Hepatocyte (in vitro differentiated cells): ENCODE results near the gene AAMDC. TPM values are rescaled to one million over a fixed set of nuclear protein-coding genes. Genes with fewer than 3 reads are reported as not detected.

Experiments
- DNase-seq: peaks from one replicate; pipeline ENCODE4 v3.0.0-alpha.2; 2016; ENCODE audit warnings: low spot score
- H2AFZ ChIP-seq: fragments of 200-600 bp; sonication (generic); 2 replicates; pipeline ENCODE4 v1.6.0; 2016; ENCODE audit warnings: antibody characterized with exemption, mild to moderate bottlenecking
- H3K27ac ChIP-seq: fragments of 200-600 bp; sonication (generic); 2 replicates; pipeline ENCODE4 v1.5.1; 2016; ENCODE audit warnings: mild to moderate bottlenecking
- H3K27me3 ChIP-seq: fragments of 200-600 bp; sonication (generic); 2 replicates; pipeline ENCODE4 v1.6.1; 2016
- H3K36me3 ChIP-seq: fragments of 200-600 bp; sonication (generic); replicated peaks from 2 replicates; pipeline ENCODE4 v1.5.1; 2016; ENCODE audit warnings: low read depth; ENCODE audit not compliant: insufficient read depth
- H3K4me1 ChIP-seq: fragments of 200-600 bp; sonication (generic); 2 replicates; pipeline ENCODE4 v1.5.1; 2016; ENCODE audit warnings: mild to moderate bottlenecking, moderate library complexity; ENCODE audit not compliant: insufficient read depth
- H3K4me2 ChIP-seq: fragments of 200-600 bp; sonication (generic); 2 replicates; pipeline ENCODE4 v1.6.0; 2016
- H3K4me3 ChIP-seq: fragments of 200-600 bp; sonication (generic); 2 replicates; pipeline ENCODE4 v1.5.1; 2016; ENCODE audit warnings: mild to moderate bottlenecking
- H3K79me2 ChIP-seq: fragments of 200-600 bp; sonication (generic); 2 replicates; pipeline ENCODE4 v1.6.0; 2017; ENCODE audit warnings: mild to moderate bottlenecking
- H3K9me2 ChIP-seq: fragments of 200-600 bp; sonication (generic); replicated peaks from 2 replicates; pipeline ENCODE4 v1.6.0; 2017; ENCODE audit warnings: mild to moderate bottlenecking; ENCODE audit not compliant: insufficient read depth
- H3K9me3 ChIP-seq: fragments of 200-600 bp; sonication (generic); 2 replicates; pipeline ENCODE4 v1.5.1; 2016; ENCODE audit warnings: low read depth, mild to moderate bottlenecking
- H4K20me1 ChIP-seq: fragments of 200-600 bp; sonication (generic); 2 replicates; pipeline ENCODE4 v1.6.0; 2016; ENCODE audit warnings: mild to moderate bottlenecking; ENCODE audit not compliant: insufficient read depth, poor library complexity, severe bottlenecking
- CTCF ChIP-seq: fragments of 200-600 bp; sonication (generic); IDR thresholded peaks from 2 replicates; pipeline ENCODE4 v1.5.1; 2016; ENCODE audit warnings: antibody characterized with exemption, mild to moderate bottlenecking; ENCODE audit not compliant: poor library complexity
- EZH2 ChIP-seq: fragments of 200-600 bp; sonication (generic); IDR thresholded peaks from 2 replicates; pipeline ENCODE4 v1.6.1; 2016; ENCODE audit warnings: antibody characterized with exemption, mild to moderate bottlenecking, borderline replicate concordance
- EZH2phosphoT487 ChIP-seq: fragments of 200-600 bp; sonication (generic); IDR thresholded peaks from one replicate; pipeline ENCODE4 v1.6.1; 2018; ENCODE audit warnings: antibody characterized with exemption, mild to moderate bottlenecking, low read depth, moderate library complexity; ENCODE audit not compliant: unreplicated experiment, severe bottlenecking
- WGBS: methylation state at CpG from one replicate; pipeline ENCODE4 v1.1.6; 2016; ENCODE audit warnings: low lambda C conversion rate; ENCODE audit errors: missing lambda C conversion rate; 5-methylcytosine and 5-hydroxymethylcytosine counted together
- polyA plus RNA-seq: library from polyadenylated mRNA; unstranded; fragments of >200 nt; fragmentation: Nextera tagmentation; extraction: Ambion mirVana; gene quantifications from 2 replicates; pipeline ENCODE4 v1.2.1, GENCODE V29; 2016
- total RNA-seq: library from RNA; depleted of rRNA; stranded (reverse); fragments of >200 nt; gene quantifications from 2 replicates; pipeline ENCODE4 v1.2.3, GENCODE V29; 2014

Gene AAMDC
- total RNA-seq (20.3 and 22.0 TPM in 2 replicates), polyA plus RNA-seq (77.2 and 78.0 TPM in 2 replicates)

- peak; percentile 100 for DNase-seq
- Histone ChIP-seq H3K27ac (peak within 1 kb of the TSS; percentile 97), H3K36me3 (no peaks in the 10 kb centered on the region), H4K20me1 (peaks cover 35% of the 10 kb centered on the region), H3K79me2 (peaks cover 65% of the 10 kb centered on the region), H3K27me3 (no peaks in the 10 kb centered on the region), H3K9me3 (no peaks in the 10 kb centered on the region), H3K4me3 (peak within 1 kb of the TSS; percentile 62), H3K4me2 (peak within 1 kb of the TSS; percentile 86), H3K9me2 (no peaks in the 10 kb centered on the region), H2AFZ (peak within 1 kb of the TSS; percentile 94), H3K4me1 (peaks cover 16% of the 10 kb centered on the region)
- no peak for TF ChIP-seq EZH2
- peak; percentile 85 for TF ChIP-seq CTCF
- WGBS = under 1% methylated on average over 47 of the region's 64 CpGs
These were observed at the start of gene AAMDC, which contains the start of gene RSF1 for GRCh38 chr11:77820565-77821348. Gene AAMDC (plus strand): TSS chr11:77821144. CDS start chr11:77842497, 21,353 bp downstream. Gene RSF1 (minus strand): TSS chr11:77820722. CDS start chr11:77820714, 8 bp downstream.

GRCh38 chr11:77775936-77776335 is 45.0 kb upstream of the AAMDC start:
- TF ChIP-seq EZH2phosphoT487 (no peak), CTCF (no peak), EZH2 (no peak)
- H3K27me3 ChIP-seq = no peaks in the 10 kb centered on the region
- H3K27ac ChIP-seq = no peak overlapping the region
- H4K20me1 ChIP-seq = peaks cover 75% of the 10 kb centered on the region
- H3K36me3 ChIP-seq = no peaks in the 10 kb centered on the region
- peaks cover 97% of the 10 kb centered on the region for H3K79me2 ChIP-seq
- no peak overlapping the region for H2AFZ ChIP-seq
- H3K4me2 ChIP-seq = no peak overlapping the region
- H3K4me1 ChIP-seq = no peaks in the 10 kb centered on the region
- WGBS = 75% methylated on average over 2 of the region's 2 CpGs
- no peak overlapping the region for H3K4me3 ChIP-seq
- no peak for DNase-seq
- no peaks in the 10 kb centered on the region for H3K9me3 ChIP-seq
- no peaks in the 10 kb centered on the region for H3K9me2 ChIP-seq

GRCh38 chr11:77776455-77776854 is 44.5 kb upstream of the AAMDC start:
- no peak for DNase-seq
- Histone ChIP-seq H3K27ac (no peak overlapping the region), H4K20me1 (peaks cover 74% of the 10 kb centered on the region), H3K4me3 (no peak overlapping the region), H3K9me3 (no peaks in the 10 kb centered on the region), H3K79me2 (peaks cover 97% of the 10 kb centered on the region), H3K27me3 (no peaks in the 10 kb centered on the region), H3K9me2 (no peaks in the 10 kb centered on the region), H3K36me3 (no peaks in the 10 kb centered on the region), H2AFZ (no peak overlapping the region), H3K4me1 (no peaks in the 10 kb centered on the region), H3K4me2 (no peak overlapping the region)
- TF ChIP-seq CTCF = peak; percentile 48
- no peak for TF ChIP-seq EZH2
- 97% methylated on average over 1 of the region's 1 CpG for WGBS
